ENCODE data around the gene QRSL1. TPM values are rescaled to one million over a fixed set of nuclear protein-coding genes. Genes with fewer than 3 reads are reported as not detected.

QRSL1 gene, protein sequence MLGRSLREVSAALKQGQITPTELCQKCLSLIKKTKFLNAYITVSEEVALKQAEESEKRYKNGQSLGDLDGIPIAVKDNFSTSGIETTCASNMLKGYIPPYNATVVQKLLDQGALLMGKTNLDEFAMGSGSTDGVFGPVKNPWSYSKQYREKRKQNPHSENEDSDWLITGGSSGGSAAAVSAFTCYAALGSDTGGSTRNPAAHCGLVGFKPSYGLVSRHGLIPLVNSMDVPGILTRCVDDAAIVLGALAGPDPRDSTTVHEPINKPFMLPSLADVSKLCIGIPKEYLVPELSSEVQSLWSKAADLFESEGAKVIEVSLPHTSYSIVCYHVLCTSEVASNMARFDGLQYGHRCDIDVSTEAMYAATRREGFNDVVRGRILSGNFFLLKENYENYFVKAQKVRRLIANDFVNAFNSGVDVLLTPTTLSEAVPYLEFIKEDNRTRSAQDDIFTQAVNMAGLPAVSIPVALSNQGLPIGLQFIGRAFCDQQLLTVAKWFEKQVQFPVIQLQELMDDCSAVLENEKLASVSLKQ
- 17.4 and 19.5 TPM in 2 replicates for total RNA-seq (2021)
- long read RNA-seq, full-length matches to known transcripts: 147 of 183 reads
- long read RNA-seq, partial matches to known transcripts: 10 of 183 reads
- long read RNA-seq, other reads (novel, unspliced or antisense): 26 of 183 reads

DNA sequence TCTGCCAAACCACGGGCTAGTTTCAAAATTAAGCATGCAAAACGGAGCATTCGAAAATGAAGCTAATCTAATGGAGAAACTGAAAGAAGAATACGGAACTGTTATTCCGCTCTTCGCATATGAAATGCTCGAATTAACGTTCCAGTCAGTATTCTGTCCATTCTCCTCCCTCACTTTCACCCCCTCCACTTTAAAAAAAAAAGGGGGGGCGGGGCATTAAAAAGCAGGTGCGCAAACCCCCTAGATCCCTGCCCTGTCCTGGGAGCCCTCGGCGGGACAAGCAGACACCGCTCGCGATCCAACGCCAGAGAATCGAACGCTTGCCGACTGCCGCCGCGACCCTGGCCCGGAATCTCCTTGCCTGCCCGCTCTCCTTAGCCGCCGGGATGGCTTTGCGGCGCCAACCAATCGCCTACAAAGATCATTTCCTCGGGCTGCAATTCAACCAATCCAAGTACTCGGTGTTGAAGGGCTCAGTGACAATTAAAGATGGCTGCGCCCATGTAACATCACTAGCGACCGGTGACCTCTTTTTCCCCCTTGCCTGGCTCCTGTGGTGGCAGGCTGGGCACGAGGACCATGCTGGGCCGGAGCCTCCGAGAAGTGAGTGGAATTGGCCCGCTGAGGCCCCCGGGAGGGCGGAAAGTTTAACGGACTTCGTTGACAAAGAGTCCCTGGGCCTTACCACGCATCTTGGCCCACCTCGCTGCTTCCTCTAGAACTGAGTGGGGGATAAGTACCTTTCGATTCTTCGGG is at the start of gene QRSL1, which contains the start of gene RTN4IP1:
Gene QRSL1 (plus strand): TSS at position 476 of the 756 bp plus-strand sequence. CDS start 104 bp downstream, at position 580.
Gene RTN4IP1 (minus strand): TSS at position 396 of the 756 bp plus-strand sequence. CDS start 477 bp downstream, outside the sequence.
- Histone ChIP-seq H3K4me1 (ENCODE audit: insufficient read depth, low read length) (no peaks in the 10 kb centered on the region; the same call in 1 of the 2 replicates), H2BK120ac (ENCODE audit: low read depth, low read length, poor library complexity, severe bottlenecking) (peak within 1 kb of the TSS; percentile 51), H3K79me2 (ENCODE audit: insufficient read depth, low read length) (peaks cover 19% of the 10 kb centered on the region; the same call in 1 of the 2 replicates), H3K79me1 (ENCODE audit: insufficient read depth, low read depth, low read length, poor library complexity, severe bottlenecking) (peaks cover 6% of the 10 kb centered on the region), H4K91ac (ENCODE audit: insufficient read length, low read depth, low read length) (no peak within 1 kb of the TSS), H2AK5ac (ENCODE audit: insufficient read length, low read length) (no peak within 1 kb of the TSS), H3K23me2 (ENCODE audit: insufficient read length, low read depth, low read length, poor library complexity, severe bottlenecking) (peaks cover 8% of the 10 kb centered on the region), H2BK12ac (ENCODE audit: insufficient read length, low read depth, low read length) (no peak within 1 kb of the TSS), H3K23ac (ENCODE audit: insufficient read length, low read depth, low read length) (no peak within 1 kb of the TSS), H3K18ac (ENCODE audit: insufficient read length, low read depth, low read length) (peak within 1 kb of the TSS; percentile 85), H2BK20ac (ENCODE audit: low read depth, low read length, poor library complexity, severe bottlenecking) (no peak within 1 kb of the TSS), H3K56ac (ENCODE audit: insufficient read length, low read depth, low read length) (no peak within 1 kb of the TSS), H4K5ac (ENCODE audit: insufficient read length, low read depth, low read length) (peak within 1 kb of the TSS; percentile 84), H3K4me2 (ENCODE audit: insufficient read depth, insufficient read length, low read length) (peak within 1 kb of the TSS; percentile 93), H4K20me1 (ENCODE audit: control insufficient read depth, insufficient read depth, insufficient read length) (no peaks in the 10 kb centered on the region), H3K14ac (ENCODE audit: insufficient read depth, low read length) (peak within 1 kb of the TSS; percentile 79), H2BK15ac (ENCODE audit: low read depth, low read length) (no peak within 1 kb of the TSS), H3K9me3 (ENCODE audit: control insufficient read depth, low read depth, low read length) (no peaks in the 10 kb centered on the region), H3K27me3 (ENCODE audit: insufficient read depth, low read length) (no peaks in the 10 kb centered on the region), H3K4ac (ENCODE audit: low read depth, low read length) (no peak within 1 kb of the TSS), H3K9ac (ENCODE audit: extremely low read depth, insufficient read length, low read length) (peak within 1 kb of the TSS; percentile 96), H4K8ac (replicated peaks; ENCODE audit: insufficient read length, low read depth, low read length) (peak within 1 kb of the TSS; percentile 61), H2BK5ac (ENCODE audit: insufficient read length, low read length) (no peak within 1 kb of the TSS), H2AFZ (ENCODE audit: low read length) (peak within 1 kb of the TSS; percentile 34), H3T11ph (ENCODE audit: low read length) (no peak within 1 kb of the TSS), H3K27ac (ENCODE audit: insufficient read length, low read depth, low read length) (peak within 1 kb of the TSS; percentile 46)
- peak; percentile 92 for DNase-seq
- H3K27me3 Mint-ChIP-seq (ENCODE audit: low read depth): no peaks in the 10 kb centered on the region
- H3K4me3 Mint-ChIP-seq: peak within 1 kb of the TSS; percentile 92 to 96
- no peak for TF ChIP-seq CTCF (conservative IDR thresholded peaks at IDR 0.05)
- peaks cover 30 to 51% of the 10 kb centered on the region in 2 experiments for H3K4me1 Mint-ChIP-seq
- H3K27ac Mint-ChIP-seq: peak within 1 kb of the TSS; percentile 98
- H3K9me3 Mint-ChIP-seq: no peaks in the 10 kb centered on the region
- peaks cover 0 to 11% (median 2%) of the 10 kb centered on the region in 3 experiments; a peak in 4 of 7 replicates for H3K36me3 Mint-ChIP-seq (ENCODE audit: insufficient read depth in 1 of 3, low read depth in 3 of 3)
- no CpG with 5 or more reads among the region's 46 CpGs for WGBS (ENCODE audit: extremely low coverage, insufficient read length, low lambda C conversion rate)

Data from H9 (cell line).